SJSA1 (cell line): Measurements from ENCODE around the gene DNHD1. TPM values are rescaled to one million over a fixed set of nuclear protein-coding genes. Genes with fewer than 3 reads are reported as not detected.

Experiments used
- DNase-seq, 2 experiments: peaks; one replicate each; pipeline ENCODE4 v3.0.0-alpha.2; 2015 to 2020; ENCODE audit warnings: low spot score in 2 of 2, low read depth in 1 of 2
- H3K27ac ChIP-seq: fragments of 250-450 bp; sonication (Bioruptor Pico); 2 replicates; pipeline ENCODE4 v1.5.1; 2020; ENCODE audit warnings: mild to moderate bottlenecking, moderate library complexity
- H3K27me3 ChIP-seq: fragments of 250-450 bp; sonication (Bioruptor Pico); replicated peaks from 2 replicates; pipeline ENCODE4 v1.5.1; 2020; ENCODE audit warnings: mild to moderate bottlenecking, moderate library complexity
- H3K36me3 ChIP-seq: fragments of 250-450 bp; sonication (Bioruptor Pico); 2 replicates; pipeline ENCODE4 v1.5.1; 2020; ENCODE audit warnings: mild to moderate bottlenecking
- H3K4me1 ChIP-seq: fragments of 250-450 bp; sonication (Bioruptor Pico); replicated peaks from 2 replicates; pipeline ENCODE4 v1.6.1; 2021; ENCODE audit warnings: mild to moderate bottlenecking
- H3K4me3 ChIP-seq: fragments of 250-450 bp; sonication (Bioruptor Pico); 2 replicates; pipeline ENCODE4 v1.5.1; 2020; ENCODE audit warnings: mild to moderate bottlenecking
- H3K9me3 ChIP-seq: fragments of 250-450 bp; sonication (Bioruptor Pico); replicated peaks from 2 replicates; pipeline ENCODE4 v1.5.1; 2020; ENCODE audit warnings: mild to moderate bottlenecking
- total RNA-seq: library from RNA; depleted of rRNA; stranded (reverse); fragments of >200 nt; shearing (Covaris generic); gene quantifications from 2 replicates; pipeline ENCODE4 v1.2.3, GENCODE V29; 2014

DNHD1 gene
- total RNA-seq, 1 experiment from 2014 or later, result 1.5 TPM

GRCh38 chr11:6586434-6587359 is 89.6 kb downstream of the DNHD1 start:
- no peak overlapping the region for H3K4me3 ChIP-seq
- DNase-seq, result no peak
- H3K27ac ChIP-seq, result no peak overlapping the region
- H3K4me1 ChIP-seq, result no peaks in the 10 kb centered on the region
- no peaks in the 10 kb centered on the region for H3K27me3 ChIP-seq
- H3K9me3 ChIP-seq, result no peaks in the 10 kb centered on the region
- no peaks in the 10 kb centered on the region for H3K36me3 ChIP-seq

GRCh38 chr11:6587360-6587953 is 90.4 kb downstream of the DNHD1 start:
- no peak for DNase-seq
- Histone ChIP-seq H3K27me3 (no peaks in the 10 kb centered on the region), H3K4me1 (no peaks in the 10 kb centered on the region), H3K4me3 (no peak overlapping the region), H3K36me3 (no peaks in the 10 kb centered on the region), H3K27ac (no peak overlapping the region), H3K9me3 (no peaks in the 10 kb centered on the region)

- Histone ChIP-seq H3K4me3 (no peak overlapping the region), H3K27ac (no peak overlapping the region), H3K4me1 (no peaks in the 10 kb centered on the region), H3K9me3 (no peaks in the 10 kb centered on the region), H3K27me3 (no peaks in the 10 kb centered on the region), H3K36me3 (no peaks in the 10 kb centered on the region)
- DNase-seq, result no peak
These were observed 90.9 kb downstream of the DNHD1 start for GRCh38 chr11:6588018-6588417.

GRCh38 chr11:6594142-6594768 is 97.2 kb downstream of the DNHD1 start:
- H3K4me1 ChIP-seq, result no peaks in the 10 kb centered on the region
- no peaks in the 10 kb centered on the region for H3K9me3 ChIP-seq
- H3K4me3 ChIP-seq, result no peak overlapping the region
- no peaks in the 10 kb centered on the region for H3K27me3 ChIP-seq
- peaks cover 11% of the 10 kb centered on the region for H3K36me3 ChIP-seq
- H3K27ac ChIP-seq, result no peak overlapping the region
- no peak for DNase-seq

GRCh38 chr11:6596239-6596877 is 99.3 kb downstream of the DNHD1 start:
- Histone ChIP-seq H3K27me3 (no peaks in the 10 kb centered on the region), H3K27ac (no peak overlapping the region), H3K36me3 (peaks cover 29% of the 10 kb centered on the region), H3K4me3 (no peak overlapping the region), H3K4me1 (no peaks in the 10 kb centered on the region), H3K9me3 (no peaks in the 10 kb centered on the region)
- no peak for DNase-seq

GRCh38 chr11:6598555-6598954 is 101.5 kb downstream of the DNHD1 start:
- no peak overlapping the region for H3K4me3 ChIP-seq
- no peaks in the 10 kb centered on the region for H3K27me3 ChIP-seq
- H3K4me1 ChIP-seq, result no peaks in the 10 kb centered on the region
- no peak for DNase-seq
- H3K27ac ChIP-seq, result no peak overlapping the region
- H3K36me3 ChIP-seq, result peaks cover 32% of the 10 kb centered on the region
- no peaks in the 10 kb centered on the region for H3K9me3 ChIP-seq

- no peak for DNase-seq
These were observed 102.4 kb downstream of the DNHD1 start for GRCh38 chr11:6599449-6599848.

GRCh38 chr11:6599881-6600390 is 102.9 kb downstream of the DNHD1 start:
- no peaks in the 10 kb centered on the region for H3K9me3 ChIP-seq
- H3K27ac ChIP-seq, result no peak overlapping the region
- no peaks in the 10 kb centered on the region for H3K27me3 ChIP-seq
- H3K4me1 ChIP-seq, result no peaks in the 10 kb centered on the region
- DNase-seq, result no peak
- H3K36me3 ChIP-seq, result peaks cover 33% of the 10 kb centered on the region
- no peak overlapping the region for H3K4me3 ChIP-seq

More at GRCh38 chr11:6599449-6599848, 102.4 kb downstream of the DNHD1 start:
- no peaks in the 10 kb centered on the region for H3K9me3 ChIP-seq
- H3K4me1 ChIP-seq, result no peaks in the 10 kb centered on the region
- H3K4me3 ChIP-seq, result no peak overlapping the region
- peaks cover 30% of the 10 kb centered on the region for H3K36me3 ChIP-seq
- H3K27ac ChIP-seq, result no peak overlapping the region
- H3K27me3 ChIP-seq, result no peaks in the 10 kb centered on the region

GRCh38 chr11:6601041-6601461 is 104.0 kb downstream of the DNHD1 start:
- no peak for DNase-seq
- H3K27ac ChIP-seq, result no peak overlapping the region
- no peak overlapping the region for H3K4me3 ChIP-seq
- peaks cover 6% of the 10 kb centered on the region for H3K4me1 ChIP-seq
- peaks cover 37% of the 10 kb centered on the region for H3K36me3 ChIP-seq
- no peaks in the 10 kb centered on the region for H3K27me3 ChIP-seq
- no peaks in the 10 kb centered on the region for H3K9me3 ChIP-seq

GRCh38 chr11:6602096-6602940 is 105.2 kb downstream of the DNHD1 start:
- H3K36me3 ChIP-seq, result peaks cover 45% of the 10 kb centered on the region
- peaks cover 17% of the 10 kb centered on the region for H3K4me1 ChIP-seq
- no peak for DNase-seq
- H3K4me3 ChIP-seq, result peak overlapping the region; percentile 66
- H3K27ac ChIP-seq, result no peak overlapping the region
- H3K27me3 ChIP-seq, result no peaks in the 10 kb centered on the region
- H3K9me3 ChIP-seq, result no peaks in the 10 kb centered on the region

- H3K27ac ChIP-seq, result peak within 1 kb of the TSS; percentile 36
- no peaks in the 10 kb centered on the region for H3K9me3 ChIP-seq
- DNase-seq, result peak; percentile 64 to 78
- peaks cover 28% of the 10 kb centered on the region for H3K4me1 ChIP-seq
- peak within 1 kb of the TSS; percentile 66 for H3K4me3 ChIP-seq
- H3K36me3 ChIP-seq, result peaks cover 56% of the 10 kb centered on the region
- no peaks in the 10 kb centered on the region for H3K27me3 ChIP-seq
These were observed 106.4 kb downstream of the DNHD1 start, which contains the start of the genes ILK and RRP8 for GRCh38 chr11:6603287-6604080. TSS of gene ILK (plus strand) at chr11:6603774. CDS start at chr11:6604272, 498 bp downstream. TSS of gene RRP8 (minus strand) at chr11:6603616. CDS start at chr11:6603502, 114 bp downstream.

- Histone ChIP-seq H3K4me1 (peaks cover 35% of the 10 kb centered on the region), H3K27me3 (no peaks in the 10 kb centered on the region), H3K36me3 (peaks cover 53% of the 10 kb centered on the region), H3K9me3 (no peaks in the 10 kb centered on the region), H3K4me3 (peak overlapping the region; percentile 66), H3K27ac (0 out of 2 replicates have a peak overlapping the region, but pooled peaks have one; percentile 31)
- DNase-seq, result peak in 1 of 2 experiments; percentile 34
These were observed 107.1 kb downstream of the DNHD1 start for GRCh38 chr11:6604081-6604626.
